Neural crest cell (in vitro differentiated cells): Measurements from ENCODE around the gene HECA. TPM values are rescaled to one million over a fixed set of nuclear protein-coding genes. Genes with fewer than 3 reads are reported as not detected.
"Not testable (repeated sequence)": the region's sequence is repeated elsewhere in the genome, so short reads cannot be mapped to it uniquely, and the experiment has no call there.

ENCODE experiments used
- DNase-seq: peaks from one replicate; pipeline ENCODE4 v3.0.0; 2021; ENCODE audit warnings: low read depth, mixed read lengths, low spot score
- H3K27ac Mint-ChIP-seq: one replicate; pipeline ENCODE4 v1.8.0; 2021; ENCODE audit warnings: mild to moderate bottlenecking, mixed read lengths; ENCODE audit not compliant: unreplicated experiment
- H3K27me3 Mint-ChIP-seq: 2 replicates; pipeline ENCODE4 v1.8.0; 2021; ENCODE audit warnings: low read depth, mild to moderate bottlenecking, mixed read lengths
- H3K36me3 Mint-ChIP-seq: 2 replicates; pipeline ENCODE4 v1.8.0; 2021; ENCODE audit warnings: low read depth, mild to moderate bottlenecking, mixed read lengths
- H3K4me1 Mint-ChIP-seq: 2 replicates; pipeline ENCODE4 v1.8.0; 2021; ENCODE audit warnings: mixed read lengths
- H3K4me3 Mint-ChIP-seq: one replicate; pipeline ENCODE4 v1.8.0; 2021; ENCODE audit warnings: mild to moderate bottlenecking, mixed read lengths
- H3K9me3 Mint-ChIP-seq: 2 replicates; pipeline ENCODE4 v1.8.0; 2021; ENCODE audit warnings: mixed read lengths
- total RNA-seq: library from RNA; stranded (reverse); gene quantifications from 2 replicates; pipeline ENCODE4 v1.2.1, GENCODE V29; 2021
- TF ChIP-seq, protein P1 (sequence below): fragments of 200-600 bp; sonication (generic); conservative IDR thresholded peaks from 2 replicates; pipeline ENCODE4 v1.5.0; 2021; ENCODE audit warnings: antibody characterized with exemption, mild to moderate bottlenecking

The HECA gene
- total RNA-seq, 1 donor from 2014 or later: 8.6 TPM

- Mint-ChIP-seq H3K36me3 (peaks cover 4% of the 10 kb centered on the region), H3K27me3 (no peaks in the 10 kb centered on the region), H3K9me3 (no peaks in the 10 kb centered on the region), H3K4me3 (no peak overlapping the region), H3K4me1 (peaks cover 14% of the 10 kb centered on the region), H3K27ac (no peak overlapping the region)
- no peak for DNase-seq
- TF ChIP-seq, protein P1, sequence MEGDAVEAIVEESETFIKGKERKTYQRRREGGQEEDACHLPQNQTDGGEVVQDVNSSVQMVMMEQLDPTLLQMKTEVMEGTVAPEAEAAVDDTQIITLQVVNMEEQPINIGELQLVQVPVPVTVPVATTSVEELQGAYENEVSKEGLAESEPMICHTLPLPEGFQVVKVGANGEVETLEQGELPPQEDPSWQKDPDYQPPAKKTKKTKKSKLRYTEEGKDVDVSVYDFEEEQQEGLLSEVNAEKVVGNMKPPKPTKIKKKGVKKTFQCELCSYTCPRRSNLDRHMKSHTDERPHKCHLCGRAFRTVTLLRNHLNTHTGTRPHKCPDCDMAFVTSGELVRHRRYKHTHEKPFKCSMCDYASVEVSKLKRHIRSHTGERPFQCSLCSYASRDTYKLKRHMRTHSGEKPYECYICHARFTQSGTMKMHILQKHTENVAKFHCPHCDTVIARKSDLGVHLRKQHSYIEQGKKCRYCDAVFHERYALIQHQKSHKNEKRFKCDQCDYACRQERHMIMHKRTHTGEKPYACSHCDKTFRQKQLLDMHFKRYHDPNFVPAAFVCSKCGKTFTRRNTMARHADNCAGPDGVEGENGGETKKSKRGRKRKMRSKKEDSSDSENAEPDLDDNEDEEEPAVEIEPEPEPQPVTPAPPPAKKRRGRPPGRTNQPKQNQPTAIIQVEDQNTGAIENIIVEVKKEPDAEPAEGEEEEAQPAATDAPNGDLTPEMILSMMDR: no peak
Observed at GRCh38 chr6:139156102-139156501, 21.2 kb downstream of the HECA start.

GRCh38 chr6:139156551-139156950, 21.7 kb downstream of the HECA start:
- Mint-ChIP-seq H3K4me3 (no peak overlapping the region), H3K4me1 (peaks cover 9% of the 10 kb centered on the region), H3K27me3 (no peaks in the 10 kb centered on the region), H3K36me3 (peaks cover 4% of the 10 kb centered on the region), H3K9me3 (no peaks in the 10 kb centered on the region), H3K27ac (no peak overlapping the region)
- TF ChIP-seq, protein P1: no peak
- no peak for DNase-seq

DNA sequence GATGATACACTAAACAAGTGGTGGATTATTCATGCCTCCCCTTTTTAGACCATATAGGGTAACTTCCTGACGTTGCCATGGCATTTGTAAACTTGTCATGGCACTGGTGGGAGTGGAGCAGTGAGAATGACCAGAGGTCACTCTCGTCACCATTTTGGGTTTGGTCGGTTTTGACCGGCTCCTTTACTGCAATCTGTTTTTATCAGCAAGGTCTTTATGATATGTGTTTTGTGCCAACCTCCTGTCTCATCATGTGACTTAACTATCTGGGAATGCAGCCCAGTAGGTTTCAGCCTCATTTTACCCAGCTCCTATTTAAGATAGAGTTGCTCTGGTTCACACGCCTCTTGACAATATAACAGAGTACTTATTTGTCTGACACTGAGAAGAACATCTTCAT, 22.2 kb downstream of the HECA start:
- H3K4me1 Mint-ChIP-seq, DNase-seq, H3K27ac Mint-ChIP-seq, H3K27me3 Mint-ChIP-seq, H3K9me3 Mint-ChIP-seq, H3K4me3 Mint-ChIP-seq, H3K36me3 Mint-ChIP-seq: not testable (repeated sequence)

GRCh38 chr6:139159016-139159415, 24.1 kb downstream of the HECA start:
- no peaks in the 10 kb centered on the region for H3K9me3 Mint-ChIP-seq

GRCh38 chr6:139161169-139161568, 26.3 kb downstream of the HECA start:
- no peaks in the 10 kb centered on the region for H3K4me1 Mint-ChIP-seq
- no peaks in the 10 kb centered on the region for H3K27me3 Mint-ChIP-seq
- no peak for DNase-seq
- H3K27ac Mint-ChIP-seq: peak overlapping the region; percentile 47
- H3K36me3 Mint-ChIP-seq: peaks cover 4% of the 10 kb centered on the region
- TF ChIP-seq, protein P1: no peak
- no peaks in the 10 kb centered on the region for H3K9me3 Mint-ChIP-seq
- no peak overlapping the region for H3K4me3 Mint-ChIP-seq

More at GRCh38 chr6:139159016-139159415, 24.1 kb downstream of the HECA start:
- Mint-ChIP-seq H3K4me3 (no peak overlapping the region), H3K36me3 (peaks cover 4% of the 10 kb centered on the region), H3K27ac (no peak overlapping the region), H3K27me3 (no peaks in the 10 kb centered on the region), H3K4me1 (no peaks in the 10 kb centered on the region)
- TF ChIP-seq, protein P1: no peak
- DNase-seq: no peak

DNA sequence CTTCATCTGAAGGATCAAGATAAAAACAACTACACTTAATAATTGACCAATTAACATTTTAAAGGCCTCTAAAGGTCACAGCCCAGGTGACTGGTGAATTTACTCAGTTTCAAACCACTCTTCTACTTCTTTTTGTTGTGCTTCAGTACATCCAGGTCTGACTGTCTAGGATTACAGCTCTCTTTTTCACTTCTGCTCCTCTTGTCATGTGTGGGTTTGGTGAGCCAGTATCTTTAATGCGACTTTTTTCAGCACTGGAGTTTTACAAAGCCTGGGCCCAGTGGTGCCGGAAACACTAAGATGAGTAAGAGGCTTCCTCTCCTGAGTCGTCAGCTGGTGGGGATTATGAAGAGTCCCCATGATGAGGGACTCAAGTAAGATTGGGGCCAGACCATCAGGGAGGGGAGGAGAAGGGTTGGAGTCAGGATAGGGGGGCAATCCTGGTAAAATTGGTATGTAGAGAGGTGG, 27.0 kb downstream of the HECA start:
- Mint-ChIP-seq H3K27me3 (no peaks in the 10 kb centered on the region), H3K4me3 (no peak overlapping the region), H3K27ac (no peak overlapping the region), H3K36me3 (peaks cover 4% of the 10 kb centered on the region), H3K9me3 (no peaks in the 10 kb centered on the region), H3K4me1 (no peaks in the 10 kb centered on the region)
- DNase-seq: no peak
- TF ChIP-seq, protein P1: no peak
